Measurements from ENCODE around the gene CCDC127. TPM values are rescaled to one million over a fixed set of nuclear protein-coding genes. Genes with fewer than 3 reads are reported as not detected.

Gene CCDC127
- total and polyA plus RNA-seq, 4 donors = 1.1 to 2.6 (median 2.1) TPM

DNA sequence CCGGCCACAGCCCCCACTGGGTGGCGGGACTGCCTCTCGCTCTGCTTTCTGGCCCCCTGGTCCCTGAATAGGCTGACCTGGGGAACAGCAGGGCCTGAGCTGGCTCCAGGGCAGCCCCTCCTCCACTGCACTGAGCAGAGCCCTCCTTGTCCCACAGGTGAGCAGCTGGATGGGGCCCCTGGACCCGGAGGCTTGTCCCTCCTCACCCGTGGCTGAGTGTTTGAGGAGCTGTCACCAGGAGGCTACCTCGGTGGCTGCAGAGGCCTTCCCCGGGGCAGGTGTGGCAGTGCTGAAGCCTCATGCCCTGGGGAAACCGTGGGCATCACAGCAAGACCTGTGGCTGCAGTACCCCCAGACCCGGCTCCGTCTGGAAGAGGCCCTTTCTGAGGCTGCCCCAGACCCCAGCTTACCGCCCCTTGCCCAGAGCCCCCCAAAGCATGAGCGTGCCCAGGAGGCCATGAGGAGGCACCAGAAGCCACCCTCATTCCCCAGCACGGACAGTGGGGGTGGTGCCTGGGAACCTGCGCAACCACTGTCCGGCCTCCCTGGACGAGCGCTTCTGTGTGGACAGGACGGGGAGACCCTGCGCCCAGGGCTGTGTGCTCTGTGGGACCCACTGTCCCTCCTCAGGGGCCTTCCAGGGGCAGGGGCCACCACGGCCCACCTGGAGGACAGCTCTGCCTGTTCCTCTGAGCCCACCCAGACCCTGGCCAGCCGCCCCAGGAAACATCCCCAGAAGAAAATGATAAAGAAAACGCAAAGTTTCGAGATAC, 55.2 kb downstream of the CCDC127 start:
- no peak for TF ChIP-seq TAF1 (conservative IDR thresholded peaks at IDR 0.05)
- no peak for TF ChIP-seq NR2F2 (IDR thresholded peaks at IDR 0.05)
- TF ChIP-seq SP1 (IDR thresholded peaks at IDR 0.05) = no peak
- TF ChIP-seq, protein P1, sequence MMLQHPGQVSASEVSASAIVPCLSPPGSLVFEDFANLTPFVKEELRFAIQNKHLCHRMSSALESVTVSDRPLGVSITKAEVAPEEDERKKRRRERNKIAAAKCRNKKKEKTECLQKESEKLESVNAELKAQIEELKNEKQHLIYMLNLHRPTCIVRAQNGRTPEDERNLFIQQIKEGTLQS (IDR thresholded peaks at IDR 0.05) = no peak
- no peak for TF ChIP-seq RXRA (IDR thresholded peaks at IDR 0.05)
- TF ChIP-seq HNF4G (IDR thresholded peaks at IDR 0.05) = no peak
- no peak for TF ChIP-seq EGR1 (IDR thresholded peaks at IDR 0.05; ENCODE audit: low read depth in 2 of 2)
- TF ChIP-seq HNF4A (conservative IDR thresholded peaks at IDR 0.05) = no peak
- TF ChIP-seq JUND (IDR thresholded peaks at IDR 0.05) = no peak
- TF ChIP-seq, protein P2, sequence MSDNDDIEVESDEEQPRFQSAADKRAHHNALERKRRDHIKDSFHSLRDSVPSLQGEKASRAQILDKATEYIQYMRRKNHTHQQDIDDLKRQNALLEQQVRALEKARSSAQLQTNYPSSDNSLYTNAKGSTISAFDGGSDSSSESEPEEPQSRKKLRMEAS (IDR thresholded peaks at IDR 0.05) = no peak
- TF ChIP-seq FOXA2 (IDR thresholded peaks at IDR 0.05) = no peak
- TF ChIP-seq, protein P3, sequence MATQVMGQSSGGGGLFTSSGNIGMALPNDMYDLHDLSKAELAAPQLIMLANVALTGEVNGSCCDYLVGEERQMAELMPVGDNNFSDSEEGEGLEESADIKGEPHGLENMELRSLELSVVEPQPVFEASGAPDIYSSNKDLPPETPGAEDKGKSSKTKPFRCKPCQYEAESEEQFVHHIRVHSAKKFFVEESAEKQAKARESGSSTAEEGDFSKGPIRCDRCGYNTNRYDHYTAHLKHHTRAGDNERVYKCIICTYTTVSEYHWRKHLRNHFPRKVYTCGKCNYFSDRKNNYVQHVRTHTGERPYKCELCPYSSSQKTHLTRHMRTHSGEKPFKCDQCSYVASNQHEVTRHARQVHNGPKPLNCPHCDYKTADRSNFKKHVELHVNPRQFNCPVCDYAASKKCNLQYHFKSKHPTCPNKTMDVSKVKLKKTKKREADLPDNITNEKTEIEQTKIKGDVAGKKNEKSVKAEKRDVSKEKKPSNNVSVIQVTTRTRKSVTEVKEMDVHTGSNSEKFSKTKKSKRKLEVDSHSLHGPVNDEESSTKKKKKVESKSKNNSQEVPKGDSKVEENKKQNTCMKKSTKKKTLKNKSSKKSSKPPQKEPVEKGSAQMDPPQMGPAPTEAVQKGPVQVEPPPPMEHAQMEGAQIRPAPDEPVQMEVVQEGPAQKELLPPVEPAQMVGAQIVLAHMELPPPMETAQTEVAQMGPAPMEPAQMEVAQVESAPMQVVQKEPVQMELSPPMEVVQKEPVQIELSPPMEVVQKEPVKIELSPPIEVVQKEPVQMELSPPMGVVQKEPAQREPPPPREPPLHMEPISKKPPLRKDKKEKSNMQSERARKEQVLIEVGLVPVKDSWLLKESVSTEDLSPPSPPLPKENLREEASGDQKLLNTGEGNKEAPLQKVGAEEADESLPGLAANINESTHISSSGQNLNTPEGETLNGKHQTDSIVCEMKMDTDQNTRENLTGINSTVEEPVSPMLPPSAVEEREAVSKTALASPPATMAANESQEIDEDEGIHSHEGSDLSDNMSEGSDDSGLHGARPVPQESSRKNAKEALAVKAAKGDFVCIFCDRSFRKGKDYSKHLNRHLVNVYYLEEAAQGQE (IDR thresholded peaks at IDR 0.05) = no peak
- TF ChIP-seq, protein P4, sequence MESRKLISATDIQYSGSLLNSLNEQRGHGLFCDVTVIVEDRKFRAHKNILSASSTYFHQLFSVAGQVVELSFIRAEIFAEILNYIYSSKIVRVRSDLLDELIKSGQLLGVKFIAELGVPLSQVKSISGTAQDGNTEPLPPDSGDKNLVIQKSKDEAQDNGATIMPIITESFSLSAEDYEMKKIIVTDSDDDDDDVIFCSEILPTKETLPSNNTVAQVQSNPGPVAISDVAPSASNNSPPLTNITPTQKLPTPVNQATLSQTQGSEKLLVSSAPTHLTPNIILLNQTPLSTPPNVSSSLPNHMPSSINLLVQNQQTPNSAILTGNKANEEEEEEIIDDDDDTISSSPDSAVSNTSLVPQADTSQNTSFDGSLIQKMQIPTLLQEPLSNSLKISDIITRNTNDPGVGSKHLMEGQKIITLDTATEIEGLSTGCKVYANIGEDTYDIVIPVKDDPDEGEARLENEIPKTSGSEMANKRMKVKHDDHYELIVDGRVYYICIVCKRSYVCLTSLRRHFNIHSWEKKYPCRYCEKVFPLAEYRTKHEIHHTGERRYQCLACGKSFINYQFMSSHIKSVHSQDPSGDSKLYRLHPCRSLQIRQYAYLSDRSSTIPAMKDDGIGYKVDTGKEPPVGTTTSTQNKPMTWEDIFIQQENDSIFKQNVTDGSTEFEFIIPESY (IDR thresholded peaks at IDR 0.05) = no peak
- no peak for TF ChIP-seq FOXA1 (IDR thresholded peaks at IDR 0.05)
- no peaks in the 10 kb centered on the region for H3K4me1 ChIP-seq (ENCODE audit: control insufficient read depth in 4 of 4, insufficient read depth in 4 of 4, low read length in 3 of 4)
- H3K27me3 ChIP-seq (ENCODE audit: control insufficient read depth in 4 of 4, insufficient read depth in 4 of 4, low read length in 3 of 4) = no peaks in the 10 kb centered on the region
- WGBS = 89% methylated on average over 23 of the region's 23 CpGs
- H3K4me3 ChIP-seq (ENCODE audit: low read depth in 1 of 3, low read length in 3 of 3) = no peak overlapping the region
- no peak overlapping the region for H3K9ac ChIP-seq (ENCODE audit: low read depth in 1 of 2, low read length in 2 of 2)
- no peak overlapping the region for H3K27ac ChIP-seq (ENCODE audit: low read depth in 1 of 2, low read length in 2 of 2)
- DNase-seq (ENCODE audit: low spot score) = no peak
- no peaks in the 10 kb centered on the region for H3K9me3 ChIP-seq (ENCODE audit: control insufficient read depth in 4 of 4, low read length in 3 of 4)
- no peaks in the 10 kb centered on the region for H3K36me3 ChIP-seq (ENCODE audit: control insufficient read depth in 4 of 4, insufficient read depth in 3 of 4, low read depth in 1 of 4, low read length in 3 of 4)

DNA sequence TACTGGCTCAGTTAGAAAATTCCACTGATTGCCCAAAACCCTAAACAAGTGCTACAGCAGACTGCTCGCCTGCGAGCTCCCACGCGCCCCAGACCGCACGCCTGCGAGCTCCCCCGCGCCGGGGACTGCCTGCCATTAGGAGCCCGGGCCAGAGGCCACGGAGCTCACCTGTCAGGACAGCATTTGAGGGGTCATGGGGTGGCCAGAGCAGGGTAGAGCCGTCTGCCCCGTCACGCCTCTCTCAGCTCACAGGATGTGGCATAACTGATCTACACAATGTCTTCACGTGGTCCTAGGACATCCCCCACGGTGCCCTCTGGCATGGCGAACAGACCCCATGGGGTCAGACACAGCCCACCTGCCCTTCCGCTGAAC, 55.8 kb downstream of the CCDC127 start:
- no peak for DNase-seq (ENCODE audit: low spot score)
- TF ChIP-seq, protein P3 (IDR thresholded peaks at IDR 0.05) = no peak
- TF ChIP-seq FOXA1 (IDR thresholded peaks at IDR 0.05) (no peak), TAF1 (conservative IDR thresholded peaks at IDR 0.05) (no peak), EGR1 (IDR thresholded peaks at IDR 0.05; ENCODE audit: low read depth in 2 of 2) (no peak), JUND (IDR thresholded peaks at IDR 0.05) (no peak), SP1 (IDR thresholded peaks at IDR 0.05) (no peak), HNF4A (conservative IDR thresholded peaks at IDR 0.05) (no peak)
- Histone ChIP-seq H3K36me3 (ENCODE audit: control insufficient read depth in 4 of 4, insufficient read depth in 3 of 4, low read depth in 1 of 4, low read length in 3 of 4) (no peaks in the 10 kb centered on the region), H3K27me3 (ENCODE audit: control insufficient read depth in 4 of 4, insufficient read depth in 4 of 4, low read length in 3 of 4) (no peaks in the 10 kb centered on the region), H3K27ac (ENCODE audit: low read depth in 1 of 2, low read length in 2 of 2) (no peak overlapping the region), H3K9me3 (ENCODE audit: control insufficient read depth in 4 of 4, low read length in 3 of 4) (no peaks in the 10 kb centered on the region), H3K4me3 (ENCODE audit: low read depth in 1 of 3, low read length in 3 of 3) (no peak overlapping the region), H3K9ac (ENCODE audit: low read depth in 1 of 2, low read length in 2 of 2) (no peak overlapping the region), H3K4me1 (ENCODE audit: control insufficient read depth in 4 of 4, insufficient read depth in 4 of 4, low read length in 3 of 4) (no peaks in the 10 kb centered on the region)
- 79% methylated on average over 19 of the region's 19 CpGs for WGBS
